Anterior cingulate cortex (tissue), 58 donors: ENCODE results near the gene MATN4.
A peak's percentile ranks its signal among the peaks of the same experiment; 100 is the strongest.

Experiments used
- DNase-seq, 58 donors: peaks; one replicate each; lab custom pipeline; 2025; lab: John Stamatoyannopoulos, UW

Gene MATN4

DNA sequence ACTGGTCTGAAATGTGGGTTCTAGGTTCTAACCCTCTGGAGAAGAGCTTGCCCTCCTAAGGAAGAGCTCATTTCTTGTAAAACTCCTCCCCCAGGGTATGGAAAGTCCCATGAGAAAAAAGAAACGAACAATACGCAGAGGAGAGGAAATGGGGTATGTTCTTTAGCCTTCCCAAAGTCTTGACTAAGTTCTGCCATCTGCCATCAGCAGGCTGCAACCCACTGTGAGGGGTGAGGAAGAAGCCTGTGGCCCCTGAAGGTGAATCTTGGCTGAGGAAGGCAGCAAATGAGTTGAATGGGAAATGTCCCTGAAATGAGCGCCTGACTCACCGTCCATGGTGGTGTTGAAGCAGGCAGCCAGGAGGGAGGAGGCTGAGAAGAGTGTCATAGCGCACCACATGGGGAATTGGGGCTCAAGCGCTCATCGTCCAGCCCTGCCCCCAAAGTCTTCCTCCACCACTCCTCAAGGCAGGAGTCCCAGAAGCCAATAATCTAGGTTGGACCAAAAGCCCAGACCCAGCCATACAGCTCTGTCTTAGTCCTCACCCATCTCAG, 10.4 kb upstream of the MATN4 start:
- DNase-seq: no peak

DNA sequence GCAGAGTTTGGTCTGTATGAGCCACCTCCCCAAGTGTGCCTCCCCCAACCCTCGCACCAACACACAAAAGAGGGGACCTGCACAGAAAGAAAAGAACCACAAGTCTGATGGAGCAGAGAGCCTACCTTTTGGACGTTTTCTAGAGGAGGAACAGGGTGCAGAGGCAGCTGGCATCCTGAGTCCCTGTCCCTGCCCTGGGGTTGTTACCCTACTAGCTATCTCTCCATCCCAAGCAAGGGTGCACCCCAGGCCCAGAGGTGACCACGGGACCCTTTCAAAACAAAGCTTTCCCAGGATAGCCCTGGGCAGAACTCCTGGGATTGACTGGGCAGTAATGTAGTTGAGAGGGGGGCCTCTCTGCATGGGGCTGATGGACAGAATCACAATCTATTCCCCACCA, 9.7 kb upstream of the MATN4 start:
- no peak for DNase-seq

DNA sequence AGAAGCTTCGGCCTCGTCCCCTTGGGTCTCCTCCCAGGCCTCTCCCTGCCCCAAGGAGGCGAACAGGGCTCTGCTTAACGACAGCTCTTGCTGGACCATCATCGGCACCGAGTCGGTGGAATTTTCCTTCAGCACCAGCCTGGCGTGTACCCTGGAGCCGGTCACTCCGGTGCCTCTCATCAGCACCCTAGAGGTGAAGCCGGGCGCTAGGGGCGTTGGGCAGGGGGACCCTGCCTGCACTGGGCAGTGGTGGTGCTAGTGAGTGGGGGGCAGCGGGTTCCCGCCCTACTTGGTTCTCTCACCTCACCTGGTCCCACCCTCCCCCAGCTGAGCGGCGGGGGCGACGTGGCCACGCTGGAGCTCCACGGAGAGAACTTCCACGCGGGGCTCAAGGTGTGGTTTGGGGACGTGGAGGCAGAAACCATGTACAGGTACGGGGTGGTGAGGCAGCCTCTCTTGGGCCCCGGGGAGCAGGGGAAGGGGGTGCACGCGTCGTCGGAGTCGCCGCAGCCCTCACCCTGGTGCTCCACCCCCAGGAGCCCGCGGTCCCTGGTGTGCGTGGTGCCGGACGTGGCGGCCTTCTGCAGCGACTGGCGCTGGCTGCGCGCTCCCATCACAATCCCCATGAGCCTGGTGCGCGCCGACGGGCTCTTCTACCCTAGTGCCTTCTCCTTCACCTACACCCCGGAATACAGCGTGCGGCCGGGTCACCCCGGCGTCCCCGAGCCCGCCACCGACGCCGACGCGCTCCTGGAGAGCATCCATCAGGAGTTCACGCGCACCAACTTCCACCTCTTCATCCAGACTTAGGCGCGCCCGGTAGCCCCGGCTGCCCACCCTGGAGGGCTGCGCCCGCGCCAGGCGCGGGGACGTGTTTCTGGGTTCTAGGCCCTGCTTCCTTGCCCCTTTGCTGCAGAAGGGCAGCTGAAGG, 8.3 kb upstream of the MATN4 start:
- no peak for DNase-seq

DNA sequence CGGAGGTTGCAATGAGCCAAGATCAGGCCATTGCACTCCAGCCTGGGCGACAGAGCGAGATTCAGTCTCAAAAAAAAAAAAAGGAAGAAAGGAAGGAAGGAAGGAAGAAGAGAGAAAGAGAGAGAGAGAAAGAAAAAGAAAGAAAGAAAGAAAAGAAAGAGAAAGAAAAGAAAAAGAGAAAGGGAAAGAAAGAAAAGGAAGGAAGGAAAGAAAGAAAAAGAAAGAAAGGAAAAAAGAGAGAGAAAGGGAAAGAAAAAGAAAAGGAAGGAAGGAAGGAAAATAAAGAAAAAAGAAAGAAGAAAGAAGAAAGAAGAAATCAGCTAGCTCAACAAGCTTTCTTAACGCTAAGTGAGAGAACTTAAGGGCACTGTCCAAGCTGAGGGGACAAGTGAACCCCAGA, 7.6 kb upstream of the MATN4 start:
- DNase-seq: no peak

DNA sequence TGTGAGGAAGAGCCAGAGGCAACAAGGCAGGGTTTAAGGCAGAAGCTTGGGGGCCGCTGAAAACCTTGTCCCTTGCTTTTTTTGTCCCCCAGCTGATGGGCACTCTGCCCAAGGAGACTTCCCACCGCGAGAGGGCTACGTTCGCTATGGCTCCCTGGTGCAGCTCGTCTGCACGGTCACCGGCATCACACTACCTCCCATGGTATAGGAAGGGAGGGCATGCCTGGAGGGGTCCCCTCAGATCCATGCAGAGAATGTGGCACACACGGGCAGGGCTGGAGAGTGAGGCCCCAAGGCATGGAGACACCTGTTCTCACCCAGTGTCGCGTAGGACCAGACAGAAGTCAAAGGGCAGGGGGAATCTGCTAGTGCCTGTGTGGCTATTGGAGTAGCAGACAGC, 5.8 kb upstream of the MATN4 start:
- no peak for DNase-seq

DNA sequence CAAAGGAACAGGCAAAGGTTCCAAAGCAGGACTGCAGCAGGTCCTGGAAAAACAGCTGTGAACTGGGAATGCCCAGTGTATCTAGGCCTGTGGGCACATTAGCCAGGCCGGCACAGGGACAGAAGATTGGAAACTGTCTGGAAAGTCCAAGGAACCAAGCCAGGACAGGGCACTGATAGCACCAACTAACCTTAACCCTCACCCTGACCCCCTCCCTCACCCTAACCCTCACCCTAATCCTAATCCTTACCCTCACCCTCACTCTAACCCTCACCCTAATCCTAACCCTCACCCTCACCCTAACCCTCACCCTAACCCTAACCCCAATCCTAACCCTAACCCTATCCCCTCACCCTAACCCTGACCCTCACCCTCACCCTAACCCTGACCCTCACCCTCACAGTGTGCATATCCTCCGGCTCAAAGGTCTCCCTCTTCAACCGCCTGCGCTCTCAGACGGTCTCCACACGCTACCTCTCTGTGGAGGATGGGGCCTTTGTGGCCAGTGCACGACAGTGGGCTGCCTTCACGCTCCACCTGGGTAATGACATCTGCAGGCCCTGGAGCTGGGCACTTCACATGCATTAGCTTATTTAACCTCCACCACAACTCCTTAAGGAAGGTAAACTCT, 5.1 kb upstream of the MATN4 start:
- no peak for DNase-seq

DNA sequence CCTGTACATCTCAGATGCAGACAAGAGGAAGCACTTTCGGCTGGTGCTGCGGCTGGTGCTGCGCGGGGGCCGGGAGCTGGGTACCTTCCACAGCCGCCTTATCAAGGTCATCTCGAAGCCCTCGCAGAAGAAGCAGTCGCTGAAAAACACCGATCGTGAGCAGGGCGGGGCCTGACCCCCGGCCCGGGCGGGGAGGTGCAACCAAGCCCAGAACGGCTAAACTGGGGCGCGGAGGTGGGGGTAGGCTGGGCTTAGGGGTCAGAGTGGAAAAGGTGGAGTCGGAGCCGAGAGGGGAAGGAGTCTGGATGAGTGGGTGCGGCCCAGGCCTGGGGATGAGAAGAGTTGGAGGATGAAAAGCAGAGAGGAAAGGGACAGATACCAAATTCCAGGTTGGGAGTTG, 4.1 kb upstream of the MATN4 start:
- no peak for DNase-seq

DNA sequence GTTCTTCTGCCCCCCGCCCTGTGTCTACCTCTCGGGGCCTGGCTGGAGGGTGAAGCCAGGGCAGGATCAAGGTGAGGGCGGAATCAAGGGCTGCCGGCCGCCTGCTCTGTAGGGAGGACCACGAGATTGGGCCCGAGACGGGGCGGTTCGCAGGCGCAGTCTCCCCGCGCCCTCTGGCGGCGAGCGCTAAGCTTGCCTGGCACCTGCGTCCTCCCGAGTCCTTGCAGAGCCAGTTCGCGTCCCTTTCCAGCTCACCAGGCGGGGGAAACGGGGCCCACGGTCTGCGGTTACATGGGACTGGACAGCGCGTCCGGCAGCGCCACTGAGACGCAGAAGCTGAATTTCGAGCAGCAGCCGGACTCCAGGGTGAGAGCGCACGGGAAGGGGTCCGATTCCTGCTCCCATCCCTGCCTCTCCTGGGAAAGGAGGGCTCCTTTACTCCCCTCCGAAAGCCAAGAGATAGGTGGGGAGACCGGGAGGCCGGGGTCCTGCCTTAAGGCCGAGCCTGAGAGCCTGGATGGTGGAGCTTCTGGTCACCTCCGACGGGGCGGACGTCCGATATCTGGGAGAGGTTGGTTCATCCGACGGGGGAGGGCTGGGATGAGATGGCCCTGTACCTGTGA, 3.6 kb upstream of the MATN4 start:
- peak in 23 of 58 donors; percentile 4 to 63 (median 16) for DNase-seq

DNA sequence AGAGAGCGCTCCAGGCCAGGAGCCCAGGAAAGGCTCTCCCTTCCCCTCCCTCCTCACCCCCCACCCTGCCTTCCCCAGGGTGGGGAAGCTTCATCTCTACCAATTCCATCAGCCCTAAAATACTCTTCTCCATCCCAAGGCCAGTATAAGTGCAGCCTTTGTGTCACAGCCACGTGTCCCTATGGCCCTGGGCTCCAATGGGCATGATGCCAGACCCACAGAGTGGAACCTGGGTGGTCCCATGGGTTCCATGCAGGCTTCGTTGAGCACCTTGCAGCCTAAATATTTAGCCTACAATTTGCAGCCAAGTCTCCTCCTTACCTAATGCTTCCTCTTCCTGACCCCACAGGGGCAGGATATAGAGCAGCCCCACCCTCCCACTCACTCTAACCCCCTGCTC, 976 bp upstream of the MATN4 start:
- no peak for DNase-seq

DNA sequence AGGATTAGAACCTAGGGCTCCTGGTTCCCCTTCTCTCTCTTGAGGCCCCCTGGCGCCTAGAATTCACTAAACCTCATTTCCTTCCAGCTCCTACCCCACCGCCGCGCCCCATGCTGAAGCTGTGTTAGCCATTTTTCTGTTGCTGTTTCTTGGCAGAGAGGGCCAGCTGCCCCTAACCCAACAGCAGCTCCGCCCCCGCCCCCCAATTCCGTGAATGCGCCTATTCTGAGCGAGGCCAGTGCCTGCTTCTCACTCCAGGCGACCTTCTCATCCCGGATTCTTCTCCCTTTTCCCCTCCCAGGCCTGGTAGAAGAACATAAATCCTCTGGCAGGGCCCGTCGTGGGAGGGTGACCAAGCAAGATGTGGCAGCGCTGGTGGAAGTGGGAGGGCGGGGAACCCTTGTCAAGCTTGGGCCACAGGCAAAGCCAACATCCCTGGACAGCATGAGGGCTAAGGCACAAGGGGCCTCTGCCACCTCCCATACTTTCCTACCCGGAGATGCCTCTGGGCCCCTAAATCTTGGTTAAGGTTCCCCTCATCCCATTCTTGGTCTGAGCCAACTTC, 941 bp downstream of the MATN4 start:
- DNase-seq: no peak

DNA sequence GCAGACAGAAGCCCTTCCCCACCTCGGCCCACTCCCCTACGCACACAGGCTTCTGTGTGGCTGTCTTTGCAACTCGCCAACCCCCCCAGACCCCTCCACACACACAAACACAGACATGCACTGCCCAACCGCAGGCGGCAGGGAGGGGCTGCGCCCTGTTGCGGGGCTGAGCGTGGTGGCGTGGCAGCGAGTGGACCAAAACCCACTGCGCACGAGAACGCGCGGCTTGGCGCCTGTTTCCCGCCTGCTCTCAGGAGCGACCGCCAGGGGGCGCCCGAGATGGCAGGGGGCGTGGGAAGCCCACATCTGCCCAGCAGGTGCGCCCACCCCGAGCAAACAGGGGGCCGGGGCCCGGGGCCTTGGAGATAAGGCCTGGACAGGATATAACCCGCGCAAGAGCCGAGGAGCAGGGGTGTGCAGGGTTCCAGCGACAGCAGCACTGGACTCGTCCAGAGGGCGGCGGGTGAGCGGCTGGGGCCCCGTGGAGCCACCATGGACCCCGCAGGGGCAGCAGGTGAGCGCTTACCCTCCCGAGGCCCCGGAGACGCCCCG, 1.6 kb downstream of the MATN4 start, which contains the start of gene RBPJL:
TSS of gene RBPJL (plus strand) at position 410 of the 552 bp plus-strand sequence. CDS start at position 493, 83 bp downstream.
- peak in 1 of 58 donors; percentile 17 for DNase-seq

DNA sequence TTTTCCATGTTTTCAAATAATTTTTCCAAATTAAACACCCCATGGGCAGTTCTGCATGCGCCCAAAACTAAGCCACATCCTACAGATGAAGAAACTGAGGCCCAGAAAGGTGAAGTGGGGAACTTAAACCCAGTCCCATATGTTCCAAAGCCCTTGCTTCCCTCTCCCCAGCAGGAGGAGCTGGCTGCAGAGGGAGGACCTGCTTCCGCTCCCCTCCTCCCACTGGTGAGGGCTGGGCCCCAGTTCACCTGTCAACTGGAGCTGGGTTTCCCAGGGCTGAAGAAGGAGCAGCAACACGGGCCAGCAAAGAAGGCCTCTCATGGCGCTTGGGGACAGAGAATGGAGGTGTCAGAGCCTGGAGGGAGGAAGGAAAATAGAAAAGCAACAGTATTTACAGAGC, 2.8 kb downstream of the MATN4 start:
- no peak for DNase-seq

DNA sequence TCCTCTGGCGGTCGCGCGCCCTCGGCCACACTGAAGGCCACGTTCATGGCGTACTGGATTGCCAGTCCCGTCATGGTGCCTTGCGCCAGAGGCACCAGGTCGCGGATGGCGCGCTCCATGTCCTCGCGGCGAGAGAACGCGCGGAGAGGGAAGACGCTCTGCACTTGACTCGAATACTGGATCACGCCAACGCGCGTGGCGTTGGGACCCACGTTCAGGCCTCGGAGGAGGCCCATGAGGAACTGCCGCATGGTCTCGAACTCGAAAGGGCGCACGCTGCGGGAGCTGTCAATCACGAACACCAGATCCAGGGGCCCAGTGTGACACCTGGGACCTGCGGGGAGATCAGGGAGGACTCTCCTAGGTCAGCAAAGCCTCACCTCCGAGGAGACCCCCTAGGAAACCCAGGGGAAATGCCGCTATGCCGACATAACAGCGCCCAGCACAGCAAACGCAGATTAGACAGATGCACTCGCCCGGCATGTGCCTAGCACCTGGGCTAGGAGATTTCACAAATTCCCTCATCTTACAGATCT, 3.6 kb downstream of the MATN4 start:
- DNase-seq: no peak

DNA sequence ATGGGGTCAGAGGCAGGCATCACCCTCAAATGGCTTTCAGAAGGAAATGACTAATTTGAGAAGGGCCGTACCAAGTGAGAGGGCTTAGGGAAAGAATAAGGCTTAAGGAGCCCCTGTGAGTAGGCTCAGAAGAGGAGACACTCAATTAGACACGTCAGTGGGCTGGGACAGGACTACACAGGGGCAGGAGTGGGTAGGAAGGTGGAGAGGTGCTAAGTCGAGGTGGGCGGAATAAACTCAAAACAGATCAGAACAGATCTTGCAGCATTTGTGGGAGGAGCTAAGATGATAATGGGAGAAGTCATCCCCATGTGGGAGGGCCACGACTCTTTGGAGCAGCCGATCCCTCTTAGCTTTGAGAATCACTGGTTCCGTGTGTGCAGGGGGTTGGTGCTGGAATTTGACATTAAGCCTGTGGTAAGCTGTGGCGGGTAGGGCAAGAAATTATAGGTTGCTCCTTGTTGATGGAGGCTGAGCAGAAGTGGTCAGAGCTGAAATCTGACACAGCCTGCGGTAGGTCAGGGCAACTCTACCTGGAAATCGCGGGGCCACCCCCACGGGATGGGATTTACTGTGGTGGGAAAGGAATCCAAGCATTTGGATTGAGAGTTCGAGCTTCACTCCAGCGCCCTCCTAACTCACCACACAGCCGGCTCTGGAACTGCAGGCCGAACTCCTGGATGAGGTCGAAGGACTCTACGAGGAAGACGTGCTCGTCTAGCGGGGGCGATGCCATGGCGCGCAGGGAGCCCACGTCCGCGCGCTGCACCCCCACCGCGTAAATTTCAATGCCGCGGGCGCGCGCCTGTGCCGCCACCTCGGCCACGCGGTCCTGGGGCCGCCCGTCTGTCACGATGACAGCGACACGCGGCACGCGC, 4.3 kb downstream of the MATN4 start:
- DNase-seq: no peak

DNA sequence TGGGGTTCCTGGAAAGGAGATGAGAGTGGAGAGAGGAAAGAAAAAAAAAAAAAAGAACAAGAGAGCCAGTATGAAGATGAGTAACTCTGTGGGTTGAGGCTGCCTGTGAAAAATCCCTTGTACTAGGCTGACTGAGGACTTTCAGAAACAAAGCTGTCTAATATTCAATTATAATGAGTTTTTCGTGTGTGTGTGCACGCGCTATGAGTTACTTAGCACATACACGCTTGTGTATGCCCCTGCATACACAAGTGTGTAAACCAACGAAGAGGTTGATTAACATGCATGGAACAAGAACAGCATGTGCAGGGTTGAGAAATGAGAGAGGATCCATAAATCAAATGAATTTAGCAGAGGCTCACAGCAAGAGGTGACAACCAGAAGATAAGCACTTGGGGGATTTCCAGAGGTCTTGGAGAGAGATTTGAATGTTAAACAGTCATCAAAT, 6.3 kb downstream of the MATN4 start:
- no peak for DNase-seq

DNA sequence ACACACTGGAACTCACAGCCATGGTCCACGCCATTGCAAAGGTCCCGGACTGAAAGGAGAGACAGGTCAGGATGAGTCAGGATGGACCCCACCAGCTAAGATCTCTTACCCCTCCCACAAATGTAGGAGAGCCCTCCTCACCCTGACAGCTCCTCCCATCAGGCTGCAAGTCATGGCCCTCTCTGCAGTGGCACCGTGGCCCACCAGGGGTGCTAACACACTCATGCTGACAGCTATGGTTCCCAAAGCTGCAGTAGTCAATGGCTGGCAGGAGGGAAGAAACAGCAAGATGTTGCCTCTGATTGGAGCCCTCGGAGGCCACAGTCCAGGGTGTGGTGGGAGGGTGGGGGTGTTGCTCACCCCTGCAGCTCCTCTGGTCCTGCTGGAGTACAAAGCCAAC, 7.1 kb downstream of the MATN4 start:
- no peak for DNase-seq

DNA sequence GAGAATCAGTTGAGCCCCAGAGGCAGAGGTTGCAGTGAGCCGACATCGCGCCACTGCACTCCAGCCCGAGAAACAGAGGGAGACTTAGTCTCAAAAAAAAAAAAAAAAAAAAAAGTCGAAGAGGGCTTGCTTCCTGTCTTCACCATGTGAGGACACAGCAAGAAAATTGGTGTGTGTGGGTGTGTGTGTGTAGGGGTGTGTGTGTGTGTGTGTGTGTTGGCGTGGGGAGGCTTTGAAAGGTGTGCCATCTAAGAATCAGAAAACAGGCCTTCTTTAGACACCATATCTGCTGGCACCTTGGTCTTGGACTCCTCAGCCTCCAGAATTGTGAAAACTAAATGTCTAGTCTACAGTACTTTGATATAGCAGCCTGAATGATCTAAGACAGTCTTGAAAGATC, 8.3 kb downstream of the MATN4 start:
- DNase-seq: no peak

DNA sequence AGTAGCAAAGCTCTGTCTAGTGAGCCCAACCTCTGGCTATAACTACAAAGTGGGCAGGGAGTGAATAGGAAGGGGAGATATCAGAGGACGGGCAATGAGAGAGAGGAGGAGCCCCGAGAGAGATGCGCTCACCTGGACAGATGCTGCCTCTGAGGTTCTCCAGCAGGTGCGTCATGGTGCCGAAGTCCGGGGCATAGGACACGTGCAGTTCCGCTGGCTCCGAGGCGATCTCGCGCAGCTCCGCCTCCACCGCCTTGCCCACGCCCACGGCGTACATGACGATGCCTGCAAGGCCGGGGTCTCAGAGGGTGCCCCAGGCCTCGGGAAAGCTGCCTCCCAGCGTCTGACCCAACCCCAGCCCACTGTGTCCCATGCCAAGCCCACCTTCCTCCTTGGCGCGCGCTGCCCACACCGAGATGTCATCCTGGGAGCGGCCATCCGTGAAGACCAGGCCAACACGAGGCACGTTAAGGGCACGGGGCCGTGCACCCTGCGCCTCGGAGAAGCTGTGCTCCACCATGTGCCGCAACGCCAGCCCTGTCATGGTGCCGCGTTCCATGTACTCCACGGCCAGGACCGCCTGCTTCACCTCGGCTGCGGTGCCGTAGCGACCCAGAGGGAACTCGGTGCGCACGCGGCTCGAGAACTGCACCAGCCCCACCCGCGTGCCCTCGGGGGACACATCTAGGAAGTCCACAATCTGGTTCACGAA, 10.2 kb downstream of the MATN4 start:
- no peak for DNase-seq
